Measurements from ENCODE around the gene MPHOSPH10.
A peak's percentile ranks its signal among the peaks of the same experiment; 100 is the strongest.
"Not testable (repeated sequence)": the region's sequence is repeated elsewhere in the genome, so short reads cannot be mapped to it uniquely, and the experiment has no call there.

The MPHOSPH10 gene, protein sequence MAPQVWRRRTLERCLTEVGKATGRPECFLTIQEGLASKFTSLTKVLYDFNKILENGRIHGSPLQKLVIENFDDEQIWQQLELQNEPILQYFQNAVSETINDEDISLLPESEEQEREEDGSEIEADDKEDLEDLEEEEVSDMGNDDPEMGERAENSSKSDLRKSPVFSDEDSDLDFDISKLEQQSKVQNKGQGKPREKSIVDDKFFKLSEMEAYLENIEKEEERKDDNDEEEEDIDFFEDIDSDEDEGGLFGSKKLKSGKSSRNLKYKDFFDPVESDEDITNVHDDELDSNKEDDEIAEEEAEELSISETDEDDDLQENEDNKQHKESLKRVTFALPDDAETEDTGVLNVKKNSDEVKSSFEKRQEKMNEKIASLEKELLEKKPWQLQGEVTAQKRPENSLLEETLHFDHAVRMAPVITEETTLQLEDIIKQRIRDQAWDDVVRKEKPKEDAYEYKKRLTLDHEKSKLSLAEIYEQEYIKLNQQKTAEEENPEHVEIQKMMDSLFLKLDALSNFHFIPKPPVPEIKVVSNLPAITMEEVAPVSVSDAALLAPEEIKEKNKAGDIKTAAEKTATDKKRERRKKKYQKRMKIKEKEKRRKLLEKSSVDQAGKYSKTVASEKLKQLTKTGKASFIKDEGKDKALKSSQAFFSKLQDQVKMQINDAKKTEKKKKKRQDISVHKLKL

DNA sequence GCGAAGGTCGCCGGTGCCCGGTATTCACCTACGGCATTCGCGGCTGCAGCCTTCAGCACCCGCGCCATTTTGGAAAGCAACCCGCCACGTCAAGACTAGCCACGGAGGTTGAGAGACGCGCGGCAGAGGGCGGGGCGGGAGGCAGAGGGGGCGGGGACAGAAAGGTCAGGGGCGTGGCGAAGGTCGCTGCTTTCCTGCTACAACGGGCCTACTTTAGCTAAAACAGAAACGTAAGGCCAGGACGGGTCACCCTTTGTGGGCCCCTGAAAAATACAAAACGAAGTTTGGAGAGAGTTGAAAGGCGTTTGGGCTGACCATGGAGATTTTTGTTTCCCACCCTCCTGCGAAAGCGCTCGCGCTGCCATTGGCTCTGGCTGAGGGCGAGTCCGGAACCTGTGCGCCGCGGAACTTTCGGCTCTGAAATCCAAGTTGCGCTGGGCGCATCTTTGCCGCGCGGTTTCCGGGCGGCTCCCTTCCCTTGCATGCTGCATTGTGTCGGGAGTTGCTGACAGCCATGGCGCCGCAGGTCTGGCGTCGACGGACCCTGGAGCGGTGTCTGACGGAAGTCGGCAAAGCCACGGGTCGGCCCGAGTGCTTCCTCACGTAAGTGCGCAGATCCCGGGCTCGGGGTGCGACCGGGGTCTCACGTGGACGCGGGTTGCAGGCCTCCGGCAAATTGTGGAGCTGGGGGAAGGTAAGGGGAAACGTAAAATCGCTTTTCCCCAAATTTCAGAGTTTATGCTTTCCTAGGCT, at the start of gene MPHOSPH10, which contains the start of gene MCEE:
TSS of gene MPHOSPH10 (plus strand) at position 483 of the 753 bp plus-strand sequence. CDS start at position 515, 32 bp downstream.
TSS of gene MCEE (minus strand) at position 78 of the 753 bp plus-strand sequence. CDS start at position 68, 10 bp downstream.
- peak; percentile 94 for DNase-seq

DNA sequence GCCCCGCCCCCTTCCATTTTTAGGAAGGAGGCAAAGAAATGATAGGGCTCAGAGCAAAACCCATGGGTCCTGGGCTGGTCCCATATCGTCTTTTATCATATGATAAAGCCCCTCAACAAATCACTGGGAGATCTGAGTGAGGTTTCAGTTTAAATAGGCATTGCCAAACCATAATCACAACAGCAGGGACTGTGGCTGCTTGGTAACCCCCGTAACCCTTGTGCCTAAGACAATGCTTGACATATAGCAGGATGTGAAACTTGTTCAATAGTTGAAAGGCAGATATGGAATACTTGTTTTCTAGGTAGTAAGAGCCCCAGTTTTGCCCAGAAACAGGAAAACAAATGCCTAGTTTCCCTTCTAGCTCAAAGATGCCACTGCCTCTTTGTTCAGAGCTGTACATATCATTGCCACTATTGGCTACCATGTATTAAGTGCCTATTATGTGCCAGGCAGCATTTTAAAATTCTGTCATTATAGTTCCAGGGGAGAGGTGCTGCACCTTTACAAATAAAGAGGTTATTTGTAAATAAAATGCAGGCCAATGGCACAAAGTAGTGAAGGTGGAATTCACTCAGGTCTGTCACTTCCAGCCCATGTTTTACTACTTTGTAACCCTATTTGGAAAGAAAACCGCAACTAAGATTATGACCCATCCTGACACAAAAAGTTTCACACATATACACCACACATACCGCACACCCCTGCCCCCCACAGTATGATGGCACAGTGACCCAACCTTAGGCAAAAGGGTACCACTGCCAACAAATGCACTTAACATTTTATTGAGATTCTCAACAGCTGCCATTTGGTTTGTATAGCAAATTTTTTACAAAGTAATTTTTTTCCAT, 47.8 kb upstream of the MPHOSPH10 start:
- DNase-seq = no peak

GRCh38 chr2:71083297-71083696, 47.1 kb upstream of the MPHOSPH10 start:
- DNase-seq = not testable (repeated sequence)

GRCh38 chr2:71083752-71084312, 46.6 kb upstream of the MPHOSPH10 start:
- DNase-seq = not testable (repeated sequence)

- DNase-seq = not testable (repeated sequence)
Measured at GRCh38 chr2:71085325-71086003, 45.0 kb upstream of the MPHOSPH10 start.

GRCh38 chr2:71089475-71089874, 41.0 kb upstream of the MPHOSPH10 start:
- not testable (repeated sequence) for DNase-seq

DNA sequence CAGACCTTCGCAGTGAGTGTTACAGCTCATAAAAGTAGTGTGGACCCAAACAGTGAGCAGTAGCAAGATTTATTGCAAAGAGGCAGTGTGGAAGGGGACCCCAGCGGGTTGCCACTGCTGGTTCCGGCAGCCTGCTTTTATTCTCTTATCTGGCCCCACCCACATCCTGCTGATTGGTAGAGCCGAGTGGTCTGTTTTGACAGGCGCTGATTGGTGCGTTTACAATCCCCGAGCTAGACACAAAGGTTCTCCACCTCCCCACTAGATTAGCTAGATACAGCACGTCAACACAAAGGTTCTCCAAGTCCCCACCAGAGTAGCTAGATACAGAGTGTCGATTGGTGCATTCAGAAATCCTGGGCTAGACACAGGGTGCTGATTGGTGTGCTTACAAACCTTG, 38.6 kb upstream of the MPHOSPH10 start:
- DNase-seq = not testable (repeated sequence)

- not testable (repeated sequence) for DNase-seq
Measured at GRCh38 chr2:71092491-71093260, 37.8 kb upstream of the MPHOSPH10 start.

DNA sequence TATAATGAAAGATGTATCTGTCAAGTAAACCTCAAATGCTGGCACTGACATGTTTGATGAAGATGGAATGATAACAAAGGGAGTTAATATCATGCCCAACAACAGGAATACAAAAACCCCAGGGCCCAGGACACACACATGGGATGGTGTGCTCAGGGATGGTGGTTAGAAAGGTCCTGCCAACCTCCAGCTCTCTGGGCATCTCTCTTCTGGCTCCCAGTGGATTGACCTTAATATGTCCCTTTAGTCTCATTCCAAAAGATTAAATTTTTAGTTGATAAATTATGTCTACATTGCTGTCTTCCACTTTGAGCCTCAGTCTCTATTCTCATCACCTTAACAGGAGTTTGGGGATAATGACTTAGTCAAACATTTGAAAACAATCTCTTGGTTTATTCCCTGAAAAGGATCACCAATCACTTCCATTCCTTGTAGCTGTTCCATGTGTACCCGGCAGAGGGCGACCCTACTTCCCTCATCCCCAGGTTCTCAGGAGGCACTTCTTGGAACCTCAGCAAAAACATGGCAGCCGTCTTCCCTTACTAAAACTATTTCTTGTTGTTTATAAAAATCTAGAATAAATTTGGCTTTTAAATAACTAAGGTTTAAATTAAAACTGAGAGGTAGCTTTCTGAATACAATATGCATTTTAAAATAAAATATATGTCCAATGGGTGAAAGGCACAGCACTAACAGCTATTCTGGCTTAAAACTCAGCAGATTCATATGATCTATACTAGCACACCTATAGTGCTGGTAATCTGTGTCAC, 30.1 kb upstream of the MPHOSPH10 start:
- peak; percentile 66 for DNase-seq

- no peak for DNase-seq
Measured at GRCh38 chr2:71101656-71102055, 28.8 kb upstream of the MPHOSPH10 start.

DNA sequence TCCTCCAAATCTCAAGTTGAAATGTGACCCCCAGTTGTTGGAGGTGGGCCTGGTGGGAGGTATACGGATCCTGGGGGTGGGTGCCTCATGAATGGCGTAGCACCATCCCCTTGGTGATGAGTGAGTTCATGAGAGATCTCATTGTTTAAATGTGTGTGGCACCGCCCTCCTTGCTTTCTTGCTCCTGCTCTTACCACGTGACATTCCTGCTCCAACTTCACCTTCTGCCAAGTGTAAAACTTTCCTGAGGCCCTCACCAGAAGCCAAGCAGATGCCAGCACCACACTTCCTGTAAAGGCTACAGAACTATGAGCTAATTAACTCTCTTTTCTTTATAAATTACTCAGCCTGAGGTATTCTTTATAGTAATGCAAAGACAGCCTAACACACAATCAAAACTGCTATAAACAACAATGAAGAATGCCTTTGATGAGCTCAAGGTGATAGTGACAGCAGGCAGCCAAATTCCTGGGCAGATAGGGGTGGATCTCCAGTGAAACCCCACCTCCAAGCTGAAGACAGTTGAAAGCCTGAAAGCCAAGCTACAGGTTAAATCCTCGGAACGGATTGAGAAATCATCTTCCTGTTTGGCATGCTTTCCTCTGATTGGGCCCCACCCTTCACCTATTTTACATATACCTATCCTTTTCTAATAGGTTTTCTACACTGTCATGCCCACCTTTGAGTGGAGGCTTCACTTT, 27.3 kb upstream of the MPHOSPH10 start:
- DNase-seq = no peak

DNA sequence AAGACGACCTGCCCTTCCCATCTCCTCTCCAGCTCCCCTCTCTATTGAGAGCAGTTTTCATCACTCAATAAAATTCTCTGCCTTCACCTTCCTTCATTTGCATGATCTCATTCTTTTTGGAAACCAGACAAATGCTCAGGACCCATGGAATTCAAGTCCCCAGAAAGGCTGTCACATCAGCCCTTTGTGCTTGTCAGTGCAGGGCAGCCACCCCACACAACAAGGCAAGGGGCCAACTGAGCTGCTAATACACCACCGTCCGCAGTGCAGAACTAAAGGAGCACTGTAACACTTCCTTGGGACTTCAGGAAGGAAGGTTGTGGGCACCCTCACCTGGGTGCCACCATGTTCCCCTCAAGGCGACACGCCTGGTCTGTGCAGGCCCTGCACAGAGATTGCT, 26.6 kb upstream of the MPHOSPH10 start:
- DNase-seq = no peak

- not testable (repeated sequence) for DNase-seq
Measured at GRCh38 chr2:71106463-71106862, 24.0 kb upstream of the MPHOSPH10 start.

DNA sequence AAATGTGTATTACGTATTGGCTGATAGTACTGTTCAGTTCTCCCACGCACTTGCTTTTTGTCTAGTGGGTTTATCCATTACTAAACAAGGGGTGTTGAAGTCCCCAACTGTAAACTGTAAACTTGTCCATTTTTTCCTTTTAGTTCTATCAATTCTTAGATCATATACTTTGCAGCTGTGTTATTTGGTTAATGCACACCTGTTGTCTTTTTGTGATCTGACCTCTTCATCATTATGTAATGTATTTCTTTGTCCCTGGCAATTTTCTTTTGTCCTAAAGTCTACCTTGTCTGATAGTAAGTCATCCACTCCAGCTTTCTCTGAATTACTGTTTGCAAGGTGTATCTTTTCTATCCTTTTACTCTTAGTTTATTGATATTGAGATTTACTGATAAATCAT, 22.3 kb upstream of the MPHOSPH10 start:
- DNase-seq = no peak

DNA sequence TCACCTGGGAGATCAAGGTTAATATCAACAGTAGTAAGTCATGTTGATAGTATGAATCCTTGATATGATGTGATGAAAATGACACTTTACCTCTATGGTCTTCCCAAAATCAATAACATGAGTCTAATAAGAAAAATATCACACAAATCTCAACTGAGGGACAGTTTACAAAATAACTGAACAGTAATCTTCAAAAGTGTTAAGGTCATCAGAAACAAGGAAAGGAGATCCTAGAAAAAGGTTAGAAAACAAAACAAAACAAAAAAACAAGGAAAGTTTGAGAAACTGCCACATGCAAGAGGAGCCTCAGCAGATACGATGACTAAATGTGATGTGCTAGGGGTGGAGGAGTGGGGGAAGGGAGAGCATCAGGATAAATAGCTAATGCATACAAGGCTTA, 16.6 kb upstream of the MPHOSPH10 start:
- DNase-seq = no peak

- DNase-seq = no peak
Measured at GRCh38 chr2:71117063-71117462, 13.4 kb upstream of the MPHOSPH10 start.

- no peak for DNase-seq
Measured at GRCh38 chr2:71120195-71120594, 10.2 kb upstream of the MPHOSPH10 start.

GRCh38 chr2:71121479-71121878, 9.0 kb upstream of the MPHOSPH10 start:
- DNase-seq = no peak

Measured in RPMI8226 (cell line).